ENCODE measurements around the gene KDM6B.
"Not testable (repeated sequence)": the region's sequence is repeated elsewhere in the genome, so short reads cannot be mapped to it uniquely, and the experiment has no call there.

The KDM6B gene

DNA sequence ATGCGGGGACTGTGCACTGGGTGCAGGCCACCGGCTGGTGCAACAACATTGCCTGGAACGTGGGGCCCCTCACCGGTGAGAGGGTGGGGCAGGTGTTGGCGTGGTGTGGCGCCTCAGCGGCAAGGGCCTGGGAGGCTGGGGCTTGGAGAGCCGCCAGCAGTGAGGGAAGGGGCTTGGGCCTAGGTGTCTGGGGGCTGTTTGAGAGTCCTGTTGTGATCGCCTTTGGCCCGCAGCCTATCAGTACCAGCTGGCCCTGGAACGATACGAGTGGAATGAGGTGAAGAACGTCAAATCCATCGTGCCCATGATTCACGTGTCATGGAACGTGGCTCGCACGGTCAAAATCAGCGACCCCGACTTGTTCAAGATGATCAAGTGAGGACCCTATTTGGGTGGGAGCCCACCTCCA is 18.2 kb downstream of the KDM6B start:
- no peak for DNase-seq (ENCODE audit: low read depth)

DNA sequence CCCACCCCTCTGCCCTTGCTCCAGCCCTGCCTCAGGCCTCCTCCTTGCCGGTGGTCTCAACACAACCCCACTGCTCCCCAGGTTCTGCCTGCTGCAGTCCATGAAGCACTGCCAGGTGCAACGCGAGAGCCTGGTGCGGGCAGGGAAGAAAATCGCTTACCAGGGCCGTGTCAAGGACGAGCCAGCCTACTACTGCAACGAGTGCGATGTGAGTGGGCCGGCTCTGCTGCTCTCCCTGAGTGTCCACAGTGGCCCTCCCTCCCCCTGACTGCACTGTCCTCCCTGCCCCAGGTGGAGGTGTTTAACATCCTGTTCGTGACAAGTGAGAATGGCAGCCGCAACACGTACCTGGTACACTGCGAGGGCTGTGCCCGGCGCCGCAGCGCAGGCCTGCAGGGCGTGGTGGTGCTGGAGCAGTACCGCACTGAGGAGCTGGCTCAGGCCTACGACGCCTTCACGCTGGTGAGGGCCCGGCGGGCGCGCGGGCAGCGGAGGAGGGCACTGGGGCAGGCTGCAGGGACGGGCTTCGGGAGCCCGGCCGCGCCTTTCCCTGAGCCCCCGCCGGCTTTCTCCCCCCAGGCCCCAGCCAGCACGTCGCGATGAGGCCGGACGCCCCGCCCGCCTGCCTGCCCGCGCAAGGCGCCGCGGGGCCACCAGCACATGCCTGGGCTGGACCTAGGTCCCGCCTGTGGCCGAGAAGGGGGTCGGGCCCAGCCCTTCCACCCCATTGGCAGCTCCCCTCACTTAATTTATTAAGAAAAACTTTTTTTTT is 19.1 kb downstream of the KDM6B start:
- peak; percentile 34 for DNase-seq (ENCODE audit: low read depth)

DNA sequence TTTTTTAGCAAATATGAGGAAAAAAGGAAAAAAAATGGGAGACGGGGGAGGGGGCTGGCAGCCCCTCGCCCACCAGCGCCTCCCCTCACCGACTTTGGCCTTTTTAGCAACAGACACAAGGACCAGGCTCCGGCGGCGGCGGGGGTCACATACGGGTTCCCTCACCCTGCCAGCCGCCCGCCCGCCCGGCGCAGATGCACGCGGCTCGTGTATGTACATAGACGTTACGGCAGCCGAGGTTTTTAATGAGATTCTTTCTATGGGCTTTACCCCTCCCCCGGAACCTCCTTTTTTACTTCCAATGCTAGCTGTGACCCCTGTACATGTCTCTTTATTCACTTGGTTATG is 19.6 kb downstream of the KDM6B start:
- DNase-seq (ENCODE audit: low read depth): peak; percentile 30

GRCh38 chr17:7854078-7854777 is 20.2 kb downstream of the KDM6B start:
- no peak for DNase-seq (ENCODE audit: low read depth)

- DNase-seq (ENCODE audit: low read depth): peak; percentile 85
These were observed 21.0 kb downstream of the KDM6B start, which contains the start of gene TMEM88 for GRCh38 chr17:7854851-7855659. Gene TMEM88, plus strand, starts transcription at chr17:7855066. Its CDS starts 9 bp downstream, at chr17:7855075.

GRCh38 chr17:7855660-7856010 is 21.6 kb downstream of the KDM6B start:
- no peak for DNase-seq (ENCODE audit: low read depth)

DNA sequence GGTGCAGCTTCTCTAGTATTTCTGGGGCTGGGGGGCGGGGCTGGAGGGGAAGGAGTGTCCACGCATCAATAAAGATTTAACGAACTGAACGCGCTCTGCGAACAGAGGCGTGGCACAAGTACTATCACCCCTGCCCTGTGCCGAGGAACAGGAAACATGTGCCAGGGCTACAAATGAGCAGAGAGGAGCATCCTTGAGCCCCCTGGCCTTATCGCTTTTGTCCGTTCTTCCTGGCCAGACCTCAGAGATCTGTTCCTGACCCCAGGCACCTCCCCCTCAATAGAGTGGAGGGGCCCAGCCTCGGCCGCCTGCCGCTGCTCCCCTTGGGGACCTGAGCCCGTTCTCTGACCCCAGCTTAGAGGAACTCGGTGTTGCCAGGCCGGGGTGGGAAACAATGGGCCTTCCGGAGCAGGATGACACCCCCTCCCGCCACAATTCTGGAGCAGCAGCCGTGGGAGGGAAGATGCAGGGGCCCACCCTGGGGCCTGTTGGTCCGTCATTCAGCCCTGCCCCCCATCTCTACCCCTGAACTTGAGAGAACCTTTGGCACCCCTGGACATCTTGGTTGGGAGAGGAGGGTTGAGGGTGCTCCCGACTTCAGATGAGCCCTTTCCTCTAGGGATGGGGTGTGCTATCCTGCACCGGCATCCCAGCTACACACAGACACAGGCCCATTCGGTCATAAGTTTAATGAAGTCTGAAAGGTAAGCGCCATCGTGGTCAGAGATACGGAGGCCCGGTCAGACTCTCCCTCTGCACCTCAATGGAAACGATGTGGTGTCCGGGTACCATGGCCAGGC is 22.2 kb downstream of the KDM6B start:
- DNase-seq (ENCODE audit: low read depth): peak; percentile 62

DNA sequence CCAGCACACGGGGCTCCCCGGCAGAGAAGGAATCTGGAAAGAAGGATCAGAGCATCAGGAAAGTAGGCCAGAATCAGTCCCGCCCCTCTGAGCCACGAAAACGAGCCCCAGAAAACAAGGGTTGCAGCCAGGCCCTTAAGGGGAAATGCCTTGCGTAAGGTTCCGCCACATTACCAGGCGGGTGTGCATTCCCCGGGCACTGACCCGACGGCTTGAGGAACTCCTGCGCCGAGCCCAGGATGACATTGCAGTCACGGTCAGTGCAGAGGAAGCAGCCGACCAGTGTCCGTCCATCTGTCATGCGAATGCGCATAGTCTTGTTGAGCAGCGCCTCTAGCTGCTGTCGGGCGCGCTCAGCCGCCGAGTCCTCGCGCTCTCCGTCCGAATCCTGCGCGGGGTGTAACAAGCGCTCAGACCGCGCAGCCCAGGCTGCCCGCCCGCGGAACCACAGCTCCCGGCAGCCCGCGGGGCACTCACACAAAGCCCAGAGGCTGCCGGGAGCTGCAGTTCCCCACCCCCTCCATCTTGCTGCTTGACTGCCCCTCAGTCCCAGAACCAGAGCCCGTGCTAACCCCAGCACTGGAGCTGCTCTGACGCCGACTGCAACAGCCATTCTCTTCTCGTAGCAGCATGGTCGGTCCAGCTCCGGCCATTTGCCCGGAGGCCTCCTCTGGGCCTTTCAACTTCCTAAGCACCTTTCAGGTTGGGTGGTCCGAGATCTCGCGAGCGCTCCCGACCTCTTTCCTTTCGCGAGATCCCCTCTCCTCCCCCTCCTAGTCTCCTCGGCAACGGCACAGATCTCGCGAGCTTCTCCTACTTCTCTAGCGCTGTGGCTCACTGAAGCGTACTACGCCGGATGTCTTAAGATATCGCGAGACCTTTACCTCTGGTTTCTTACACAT is 23.0 kb downstream of the KDM6B start, which contains the start of gene NAA38:
Gene NAA38, minus strand, starts transcription at position 749 of the 902 bp plus-strand sequence. Its CDS starts 96 bp downstream, at position 653.
- DNase-seq (ENCODE audit: low read depth): peak; percentile 99

DNA sequence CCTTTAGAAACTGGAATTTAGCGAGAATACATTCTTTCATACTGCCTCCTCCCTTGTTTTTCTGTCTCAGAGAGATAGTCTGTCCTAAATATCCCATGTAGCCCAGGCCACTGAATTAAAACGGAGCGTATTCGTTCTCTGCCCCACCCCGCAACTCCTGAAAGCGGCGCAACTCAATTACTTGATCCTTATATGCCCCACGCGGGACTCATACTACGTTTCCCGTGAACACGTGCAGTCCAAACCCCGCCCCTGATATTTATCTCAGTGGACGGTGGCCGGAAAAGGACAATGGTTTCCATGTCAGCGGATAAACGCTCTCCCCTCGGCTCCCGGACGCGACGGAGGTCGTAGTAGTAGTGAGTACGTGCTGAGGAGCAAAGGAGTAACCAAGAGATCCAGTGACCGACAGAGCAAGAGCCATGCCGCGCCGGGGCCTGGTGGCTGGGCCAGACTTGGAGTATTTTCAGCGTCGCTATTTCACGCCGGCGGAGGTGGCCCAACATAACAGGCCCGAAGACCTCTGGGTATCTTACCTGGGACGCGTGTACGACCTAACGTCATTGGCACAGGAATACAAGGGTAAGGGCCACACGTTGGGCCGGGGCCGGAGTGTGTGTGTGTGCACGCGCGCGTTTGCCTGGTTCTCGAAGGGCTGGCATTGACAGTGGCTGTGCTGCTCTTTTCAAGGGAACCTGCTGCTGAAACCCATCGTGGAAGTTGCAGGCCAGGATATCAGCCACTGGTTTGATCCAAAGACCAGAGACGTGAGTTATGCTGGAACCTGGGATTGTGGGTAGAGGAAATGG is 23.9 kb downstream of the KDM6B start, which contains the start of gene CYB5D1:
Gene CYB5D1, plus strand, starts transcription at position 291 of the 809 bp plus-strand sequence. Its CDS starts 132 bp downstream, at position 423.
- DNase-seq (ENCODE audit: low read depth): peak; percentile 89

DNA sequence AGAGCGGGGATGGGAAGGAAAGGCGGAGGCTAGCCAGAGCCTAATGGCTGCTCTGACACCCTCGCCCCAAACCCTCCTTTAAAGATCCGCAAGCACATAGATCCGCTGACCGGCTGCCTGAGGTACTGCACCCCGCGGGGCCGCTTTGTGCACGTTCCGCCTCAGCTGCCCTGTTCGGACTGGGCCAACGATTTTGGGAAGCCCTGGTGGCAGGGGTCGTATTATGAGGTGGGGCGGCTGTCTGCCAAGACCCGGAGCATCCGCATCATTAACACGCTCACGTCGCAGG is 24.4 kb downstream of the KDM6B start:
- DNase-seq (ENCODE audit: low read depth): no peak

GRCh38 chr17:7859028-7859427 is 25.0 kb downstream of the KDM6B start:
- DNase-seq (ENCODE audit: low read depth): no peak

GRCh38 chr17:7862692-7863437 is 28.8 kb downstream of the KDM6B start:
- peak; percentile 56 for DNase-seq (ENCODE audit: low read depth)

DNA sequence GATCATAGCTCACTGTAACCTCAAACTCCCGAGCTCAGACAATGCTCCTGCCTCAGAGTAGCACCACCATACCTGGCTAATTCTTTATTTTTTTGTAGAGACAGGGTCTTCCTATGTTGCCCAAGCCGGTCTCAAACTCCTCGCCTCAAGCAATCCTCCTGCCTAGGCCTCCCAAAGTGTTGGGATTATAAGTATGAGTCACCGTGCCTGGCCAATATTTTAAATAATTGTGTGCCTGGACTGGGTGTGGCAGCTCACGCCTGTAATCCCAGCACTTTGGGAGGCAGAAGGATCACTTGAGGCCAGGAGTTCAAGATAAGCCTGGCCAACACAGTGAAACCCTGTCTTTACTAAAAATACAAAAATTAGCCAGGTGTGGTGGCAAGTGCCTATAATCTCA is 30.4 kb downstream of the KDM6B start:
- DNase-seq (ENCODE audit: low read depth): not testable (repeated sequence)

DNA sequence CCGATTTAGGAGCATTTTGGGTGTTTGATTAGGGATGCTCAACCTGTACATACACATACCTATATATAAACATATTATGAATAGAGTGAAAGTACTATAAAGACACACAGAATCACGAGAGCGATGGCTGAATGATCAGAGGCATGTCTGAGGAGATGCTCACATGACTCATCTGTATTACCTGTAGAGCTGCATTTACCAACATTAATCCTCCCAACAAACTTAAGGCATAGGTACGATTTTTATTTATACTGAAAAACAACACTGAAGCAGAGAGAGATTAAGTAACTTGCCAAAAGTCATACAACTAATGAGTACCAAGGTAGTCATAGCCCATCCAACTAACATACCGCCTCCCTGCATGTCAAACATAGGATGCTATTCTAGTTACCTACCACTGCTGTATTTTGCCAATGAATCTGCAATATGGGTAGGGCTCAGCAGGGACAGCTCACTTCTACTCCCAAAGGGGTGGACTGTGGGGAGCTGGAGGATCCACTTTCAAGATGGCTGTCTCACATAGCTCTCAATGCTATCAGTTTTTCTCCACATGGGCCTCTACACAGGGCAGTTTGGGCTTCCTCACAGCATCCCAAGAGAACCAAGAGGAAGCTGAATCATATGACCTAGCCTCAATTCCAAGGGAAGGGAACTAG is 31.1 kb downstream of the KDM6B start:
- no peak for DNase-seq (ENCODE audit: low read depth)

GRCh38 chr17:7867881-7868329 is 33.9 kb downstream of the KDM6B start:
- DNase-seq (ENCODE audit: low read depth): no peak

DNA sequence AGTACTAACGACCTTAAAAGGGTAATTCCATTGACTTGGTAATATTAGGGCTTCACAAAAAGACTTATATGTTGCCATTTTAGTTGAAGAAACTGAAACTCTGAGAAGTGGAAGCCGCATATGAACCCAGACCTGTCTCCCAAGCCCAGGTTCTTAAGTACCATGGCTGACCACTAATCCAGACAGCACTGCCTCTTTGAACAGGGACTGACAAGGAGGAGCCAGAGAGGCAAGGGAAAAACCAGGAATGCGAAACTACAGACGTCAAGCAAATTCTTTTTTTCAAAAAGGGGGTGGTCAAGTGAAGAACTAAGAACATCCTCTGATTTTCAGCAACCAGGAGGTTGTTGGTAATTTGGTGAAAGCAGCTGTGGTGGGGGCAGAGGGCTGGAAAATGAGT is 39.0 kb downstream of the KDM6B start:
- DNase-seq (ENCODE audit: low read depth): peak; percentile 86

DNA sequence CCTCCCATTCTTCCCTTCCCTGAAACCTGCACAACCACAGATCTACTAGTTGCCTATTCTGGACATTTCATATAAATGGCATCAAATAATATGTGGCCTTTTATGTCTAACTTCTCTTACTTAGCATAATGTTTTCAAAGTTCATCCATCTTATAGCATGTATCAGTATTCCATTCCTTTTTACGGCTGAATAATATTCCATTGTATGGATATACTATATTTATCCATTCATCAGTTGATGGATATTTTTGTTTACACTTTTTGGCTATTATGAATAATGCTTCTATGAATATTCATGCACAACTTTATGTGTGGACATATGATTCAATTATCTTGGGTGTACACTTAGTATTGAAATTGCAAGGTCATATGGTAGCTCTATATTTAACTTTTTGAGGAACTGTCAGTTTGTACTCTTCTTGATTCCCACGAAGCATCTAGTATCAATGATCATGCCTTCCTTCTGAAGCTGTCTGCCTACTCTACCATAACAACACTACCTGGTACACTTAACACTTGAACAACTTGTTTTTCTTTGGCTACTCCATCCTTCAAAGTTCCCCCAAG is 41.9 kb downstream of the KDM6B start:
- no peak for DNase-seq (ENCODE audit: low read depth)

- DNase-seq (ENCODE audit: low read depth): no peak
These were observed 44.2 kb downstream of the KDM6B start for GRCh38 chr17:7878234-7878633.

All from amniotic epithelial cell (primary cell).